CD4-positive, alpha-beta T cell treated with Interleukin-21 for 1 hour (primary cell): Measurements from ENCODE around the gene ADAMTS7.

Experiments used
- DNase-seq: peaks from one replicate; pipeline ENCODE4 v3.0.0-alpha.2; 2020

ADAMTS7 gene

GRCh38 chr15:78715434-78715833, 95.8 kb downstream of the ADAMTS7 start:
- DNase-seq, result no peak

GRCh38 chr15:78714890-78715289, 96.4 kb downstream of the ADAMTS7 start:
- no peak for DNase-seq

GRCh38 chr15:78712797-78713515, 98.3 kb downstream of the ADAMTS7 start:
- no peak for DNase-seq

GRCh38 chr15:78711638-78712037, 99.6 kb downstream of the ADAMTS7 start:
- no peak for DNase-seq

GRCh38 chr15:78709263-78709882, 101.9 kb downstream of the ADAMTS7 start:
- peak; percentile 54 for DNase-seq
